Islet of Langerhans (tissue), 1 donor: ENCODE measurements around the gene NTRK1.
"Not testable (repeated sequence)": the region's sequence is repeated elsewhere in the genome, so short reads cannot be mapped to it uniquely, and the experiment has no call there.

Experiments
- FAIRE-seq: peaks from one replicate; lab custom pipeline; 2011; peaks lifted over from hg19 to GRCh38; lab: Jason Lieb, UNC

NTRK1 gene

DNA sequence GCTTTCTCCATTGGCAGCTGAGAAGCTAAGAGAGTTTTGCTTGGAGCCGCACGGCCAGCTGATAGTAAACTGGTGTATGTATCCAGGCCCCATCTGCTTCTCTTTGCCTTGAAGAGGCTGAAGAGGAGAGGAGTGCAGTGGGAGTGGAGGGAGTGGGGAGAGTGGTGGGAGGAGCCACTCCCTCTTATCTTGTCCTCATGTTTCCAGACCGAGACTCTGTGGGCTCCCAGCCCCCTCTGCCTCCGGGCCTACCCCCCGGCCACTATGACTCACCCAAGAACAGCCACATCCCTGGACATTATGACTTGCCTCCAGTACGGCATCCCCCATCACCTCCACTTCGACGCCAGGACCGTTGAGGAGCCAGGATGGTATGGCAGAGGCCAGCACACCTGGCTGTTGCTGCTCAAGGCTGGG, 53.8 kb downstream of the NTRK1 start:
- FAIRE-seq, result no peak

DNA sequence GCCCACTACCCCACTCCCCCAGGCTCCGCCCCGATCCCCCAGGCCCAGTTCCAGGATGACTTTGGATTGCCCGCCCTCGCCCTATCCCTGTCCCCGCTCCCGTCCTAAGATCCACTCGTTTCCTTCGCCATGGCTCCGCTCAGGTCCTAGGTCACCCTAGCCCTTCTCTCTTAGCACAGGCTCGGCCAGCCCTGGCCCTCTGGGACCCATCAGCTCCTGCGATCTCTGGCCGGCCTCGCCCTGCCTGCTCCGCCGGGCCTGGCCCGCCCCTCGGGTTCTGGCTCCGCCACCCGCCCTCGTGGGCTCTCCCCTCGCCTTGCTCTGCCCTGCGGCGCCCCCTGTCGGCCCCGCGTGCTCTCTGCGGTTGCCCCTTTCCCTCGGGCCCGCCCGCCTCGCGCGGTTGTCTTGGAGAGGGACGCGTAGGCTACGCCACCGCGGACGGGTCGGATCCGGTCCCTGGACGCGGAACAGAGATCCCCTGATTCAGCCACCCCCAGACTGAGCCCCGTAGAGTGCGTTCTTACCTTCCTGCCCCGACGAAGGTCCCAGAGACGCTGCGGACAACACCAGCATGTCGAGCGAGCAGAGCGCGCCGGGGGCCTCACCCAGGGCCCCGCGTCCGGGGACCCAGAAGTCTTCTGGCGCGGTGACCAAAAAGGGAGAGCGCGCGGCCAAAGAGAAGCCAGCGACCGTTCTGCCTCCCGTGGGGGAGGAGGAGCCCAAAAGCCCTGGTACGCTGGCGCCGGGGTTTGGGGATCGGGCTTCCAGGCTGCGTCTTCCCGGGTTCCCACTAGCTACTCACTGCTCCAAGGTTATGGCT, 59.8 kb downstream of the NTRK1 start, which contains the start of gene LRRC71:
TSS of gene LRRC71 (plus strand) at position 400 of the 820 bp plus-strand sequence. CDS start at position 572, 172 bp downstream.
- no peak for FAIRE-seq

DNA sequence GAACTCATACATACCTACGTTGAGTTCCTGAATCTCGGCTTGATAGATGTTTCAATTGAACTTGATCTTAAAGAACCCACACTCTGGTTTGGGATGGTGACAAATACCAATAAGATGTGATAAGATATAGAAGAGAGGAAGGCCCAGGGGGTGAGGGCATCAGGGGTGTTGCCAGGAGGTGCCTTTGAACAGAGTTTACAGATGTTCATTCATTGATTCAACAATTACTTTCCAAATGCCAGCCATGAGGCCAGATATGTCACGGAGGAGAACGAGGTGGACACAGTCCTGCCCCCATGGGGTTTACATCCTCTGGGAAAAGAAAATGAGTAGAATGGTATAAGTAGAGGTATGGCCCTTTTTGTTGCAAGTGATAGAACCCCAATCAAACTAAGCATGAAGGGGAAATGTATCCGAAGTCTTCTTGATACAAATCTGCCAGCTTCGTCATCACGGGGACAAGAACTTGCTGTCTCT, 60.4 kb downstream of the NTRK1 start:
- no peak for FAIRE-seq

DNA sequence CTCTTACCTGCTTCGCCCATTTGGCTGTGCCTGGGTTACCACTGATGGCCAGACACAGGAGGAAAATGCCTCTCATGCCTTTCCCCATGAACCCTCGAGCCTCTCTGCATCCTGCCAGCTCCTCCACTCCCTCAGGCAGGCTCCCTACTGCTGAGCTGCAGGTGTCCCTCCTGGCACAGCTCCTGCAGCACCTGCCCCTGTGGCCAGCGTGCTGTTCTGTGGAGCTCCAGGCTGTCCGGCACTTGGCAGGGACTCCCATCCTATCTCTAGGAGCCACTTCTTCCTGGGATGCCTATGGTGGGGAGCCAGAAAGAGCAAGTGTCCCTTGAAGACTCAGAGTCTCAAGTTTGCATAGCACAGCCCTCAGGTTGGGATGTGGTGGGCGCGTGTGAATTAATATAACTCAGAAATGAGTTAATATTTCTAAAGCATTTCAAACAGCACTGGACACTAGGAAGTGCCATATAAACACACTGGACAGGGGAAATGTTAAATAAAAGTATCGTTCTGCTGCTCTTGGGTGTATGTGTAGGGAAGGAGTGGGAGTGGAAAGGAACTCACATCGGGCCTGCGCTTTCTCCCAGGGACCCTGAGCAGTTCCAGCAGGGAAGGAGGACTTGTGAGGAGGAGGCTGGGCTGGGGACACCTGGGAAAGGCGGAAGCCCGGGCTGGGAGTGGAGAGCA, 62.5 kb downstream of the NTRK1 start:
- no peak for FAIRE-seq

DNA sequence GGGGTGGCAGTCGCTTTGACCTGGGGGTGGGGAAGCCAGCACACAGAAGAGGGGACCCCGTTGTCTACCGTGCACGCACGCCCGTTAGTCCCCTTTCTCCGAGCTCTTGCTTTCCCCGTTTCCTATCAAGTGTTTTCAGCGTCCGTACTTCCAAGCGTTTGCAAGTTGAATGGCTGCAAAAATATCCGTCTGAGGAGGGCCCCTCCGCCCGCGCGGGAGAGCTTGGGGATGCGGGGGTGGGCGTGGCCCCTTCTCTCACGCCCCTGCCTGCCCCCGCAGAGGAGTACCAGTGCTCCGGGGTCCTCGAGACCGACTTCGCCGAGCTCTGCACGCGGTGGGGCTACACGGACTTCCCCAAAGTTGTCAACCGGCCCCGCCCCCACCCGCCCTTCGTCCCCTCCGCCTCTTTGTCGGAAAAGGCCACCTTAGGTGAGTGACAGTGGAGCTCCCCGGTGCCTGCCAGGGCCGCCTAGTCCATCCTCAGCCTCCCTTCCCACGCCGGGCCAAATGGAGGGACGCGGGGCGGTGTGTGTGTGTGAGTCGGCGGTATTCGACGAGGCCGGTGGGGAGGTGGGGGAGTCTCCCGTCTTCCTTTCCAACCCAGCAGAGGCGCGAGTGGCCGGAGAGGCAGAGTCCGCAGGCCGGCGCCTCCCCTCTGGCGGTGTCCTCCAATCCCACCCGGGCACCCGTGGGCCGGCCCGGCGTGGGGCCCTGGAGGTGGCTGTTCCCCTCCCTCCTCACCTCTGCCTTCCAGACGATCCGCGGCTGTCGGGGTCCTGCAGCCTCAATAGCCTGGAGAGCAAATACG, 63.2 kb downstream of the NTRK1 start:
- FAIRE-seq, result no peak

DNA sequence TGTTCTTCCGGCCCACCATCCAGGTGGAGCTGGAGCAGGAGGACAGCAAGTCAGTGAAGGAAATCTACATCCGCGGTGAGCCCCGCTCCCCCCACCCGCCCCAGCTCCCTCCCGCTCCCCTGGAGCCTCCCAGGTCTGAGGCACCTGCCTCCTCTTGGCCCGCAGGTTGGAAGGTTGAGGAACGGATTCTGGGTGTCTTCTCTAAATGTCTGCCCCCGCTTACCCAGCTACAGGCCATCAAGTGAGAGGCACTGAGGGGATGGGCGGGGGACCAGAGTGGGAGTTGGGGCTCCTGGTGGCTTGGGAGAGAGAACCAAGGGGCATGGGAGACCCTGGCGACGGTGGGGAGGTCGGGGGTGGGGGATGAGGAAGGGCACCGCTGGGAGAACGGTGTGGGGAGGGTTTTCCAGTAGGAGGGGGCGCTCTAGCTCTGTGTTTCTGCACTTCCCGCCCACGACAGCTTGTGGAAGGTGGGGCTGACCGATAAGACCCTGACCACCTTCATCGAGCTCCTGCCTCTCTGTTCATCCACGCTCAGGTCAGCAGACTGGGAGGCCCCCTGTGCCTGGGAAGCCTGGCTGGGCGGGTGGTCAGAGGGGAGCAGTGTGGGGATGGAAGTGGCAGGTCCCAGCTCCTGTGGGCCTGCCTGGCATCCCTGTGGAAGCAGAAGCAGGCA, 64.0 kb downstream of the NTRK1 start:
- FAIRE-seq, result no peak

DNA sequence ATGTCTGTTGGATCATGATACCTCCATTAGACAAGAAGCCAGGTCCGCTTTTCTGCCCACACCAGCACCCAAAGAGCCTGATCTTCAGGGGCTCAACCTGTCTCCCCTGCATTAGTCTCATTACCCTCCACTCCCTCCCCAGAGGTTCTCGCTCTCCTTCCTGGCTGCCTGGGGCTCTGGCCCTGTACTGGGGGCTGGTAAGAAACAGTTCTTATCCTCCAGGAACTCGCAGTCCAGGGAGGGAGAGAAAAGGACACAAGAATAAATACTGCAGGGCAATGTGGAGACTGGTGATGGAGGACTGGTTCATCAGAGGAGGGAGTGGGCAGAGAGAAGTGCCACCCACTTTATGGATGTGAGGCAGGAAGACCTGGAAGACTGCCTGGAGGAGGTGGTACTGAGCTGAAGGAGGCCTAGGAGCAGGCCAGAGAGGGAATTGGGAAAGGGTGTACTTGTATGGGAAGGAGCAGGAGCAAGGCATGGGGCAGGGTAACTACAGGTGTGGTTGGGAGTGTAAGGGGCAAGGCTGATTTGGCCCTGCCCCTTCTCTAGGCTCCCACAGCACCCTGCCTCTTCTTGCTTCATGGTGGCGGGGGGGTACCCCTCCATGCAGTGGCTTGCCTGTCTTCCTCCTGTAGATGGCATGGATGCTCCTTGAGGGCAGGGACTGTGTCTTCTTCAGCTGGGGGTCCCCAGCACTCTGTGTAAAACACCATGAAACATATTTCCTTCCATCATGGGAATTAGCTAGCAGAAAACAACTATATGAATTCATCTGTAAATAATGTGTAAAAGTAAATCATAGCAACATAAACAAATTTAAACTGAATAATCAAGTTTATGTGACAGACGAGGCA, 64.7 kb downstream of the NTRK1 start:
- FAIRE-seq, result no peak

DNA sequence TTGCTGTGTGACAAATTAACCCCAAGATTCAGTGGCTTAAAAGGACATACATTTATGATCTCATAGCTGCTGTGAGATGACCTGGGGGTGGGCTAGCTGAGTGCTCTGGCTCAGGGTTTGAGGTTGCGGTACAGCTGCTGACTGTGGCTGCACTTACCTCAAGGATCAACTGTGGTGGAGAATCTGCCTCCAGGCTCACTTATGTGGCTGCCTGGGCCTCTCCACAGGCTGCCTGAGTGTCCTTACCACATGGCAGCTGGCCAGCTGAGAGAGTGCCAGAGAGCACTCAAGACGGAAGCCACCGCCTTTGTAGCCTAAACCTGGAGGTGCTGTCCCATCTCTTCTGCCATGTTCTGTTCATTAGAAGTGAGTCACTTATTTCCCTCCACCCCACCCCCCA, 65.5 kb downstream of the NTRK1 start:
- no peak for FAIRE-seq

DNA sequence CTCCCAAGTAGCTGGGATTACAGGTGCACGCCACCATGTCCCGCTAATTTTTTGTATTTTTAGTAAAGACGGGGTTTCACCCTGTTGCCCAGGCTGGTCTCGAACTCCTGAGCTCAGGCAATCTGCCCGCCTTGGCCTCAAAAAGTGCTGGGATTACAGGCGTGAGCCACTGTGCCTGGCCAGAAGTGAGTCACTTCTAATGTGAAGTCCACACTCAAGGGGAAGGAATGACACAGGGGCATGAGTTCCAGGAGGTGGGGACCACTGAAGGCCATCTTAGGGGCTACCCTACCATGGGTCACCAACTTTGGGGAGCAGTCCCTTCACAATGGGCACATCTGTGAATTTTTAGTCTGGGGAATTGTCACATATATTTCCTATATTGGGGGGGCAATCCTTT, 66.0 kb downstream of the NTRK1 start:
- not testable (repeated sequence) for FAIRE-seq

DNA sequence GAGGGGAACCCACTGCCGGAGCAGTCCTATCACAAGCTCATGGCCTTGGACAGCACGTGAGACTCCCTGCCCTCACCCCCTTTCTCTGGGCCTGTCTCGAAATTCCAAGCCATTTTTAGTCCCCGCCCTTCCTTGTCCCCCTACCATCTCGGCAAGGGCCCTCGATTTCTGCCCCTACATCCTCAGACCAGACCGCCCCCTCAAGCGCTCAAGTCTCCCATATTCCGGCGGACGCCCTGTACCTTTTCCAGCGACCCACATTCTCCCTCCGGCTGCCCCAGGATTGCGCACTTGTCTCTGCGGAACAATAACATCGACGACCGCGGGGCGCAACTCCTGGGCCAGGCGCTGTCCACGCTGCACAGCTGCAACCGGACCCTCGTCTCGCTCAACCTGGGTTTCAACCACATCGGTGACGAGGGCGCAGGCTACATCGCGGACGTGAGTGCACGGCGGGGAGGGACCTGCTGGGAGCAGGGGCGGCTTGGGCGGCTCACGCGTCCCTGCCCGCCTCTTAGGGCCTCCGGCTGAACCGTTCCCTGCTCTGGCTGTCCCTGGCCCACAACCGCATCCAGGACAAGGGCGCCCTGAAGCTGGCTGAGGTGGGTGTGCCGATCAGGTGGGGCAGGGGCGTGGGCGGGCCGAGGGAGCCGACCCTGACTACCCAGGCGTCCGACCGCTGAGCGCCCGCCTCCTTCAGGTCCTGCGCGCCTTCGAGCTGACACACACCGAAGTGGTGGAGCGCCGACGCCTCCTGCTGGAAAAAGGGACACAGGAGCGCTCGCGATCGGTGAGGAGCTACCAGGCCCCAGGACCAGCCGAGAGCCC, 66.8 kb downstream of the NTRK1 start:
- no peak for FAIRE-seq

DNA sequence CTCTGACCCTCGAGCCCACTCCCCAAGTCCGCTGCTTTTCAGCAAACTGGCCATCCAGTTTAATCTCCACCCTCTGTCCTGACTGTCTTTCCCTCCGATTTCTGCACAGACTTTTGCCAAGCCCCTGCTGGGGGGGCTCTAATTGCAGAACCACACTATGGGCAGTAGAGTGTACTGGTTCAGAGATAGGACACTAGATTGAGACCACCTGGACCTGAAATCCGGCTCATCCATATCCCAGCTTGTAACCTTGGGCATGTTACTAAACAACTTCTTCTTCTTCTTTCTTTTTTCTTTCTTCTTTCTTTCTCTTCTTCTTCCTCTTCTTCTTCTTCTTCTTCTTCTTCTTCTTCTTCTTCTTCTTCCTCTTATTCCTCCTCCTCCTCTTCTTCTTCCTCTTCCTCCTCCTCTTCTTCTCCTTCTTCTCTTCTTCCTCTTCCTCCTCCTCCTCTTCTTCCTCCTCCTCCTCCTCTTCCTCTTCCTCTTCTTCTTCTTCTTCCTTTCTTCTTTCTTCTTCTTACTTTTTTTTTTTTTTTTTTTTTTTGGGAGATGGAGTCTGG, 67.5 kb downstream of the NTRK1 start:
- no peak for FAIRE-seq

DNA sequence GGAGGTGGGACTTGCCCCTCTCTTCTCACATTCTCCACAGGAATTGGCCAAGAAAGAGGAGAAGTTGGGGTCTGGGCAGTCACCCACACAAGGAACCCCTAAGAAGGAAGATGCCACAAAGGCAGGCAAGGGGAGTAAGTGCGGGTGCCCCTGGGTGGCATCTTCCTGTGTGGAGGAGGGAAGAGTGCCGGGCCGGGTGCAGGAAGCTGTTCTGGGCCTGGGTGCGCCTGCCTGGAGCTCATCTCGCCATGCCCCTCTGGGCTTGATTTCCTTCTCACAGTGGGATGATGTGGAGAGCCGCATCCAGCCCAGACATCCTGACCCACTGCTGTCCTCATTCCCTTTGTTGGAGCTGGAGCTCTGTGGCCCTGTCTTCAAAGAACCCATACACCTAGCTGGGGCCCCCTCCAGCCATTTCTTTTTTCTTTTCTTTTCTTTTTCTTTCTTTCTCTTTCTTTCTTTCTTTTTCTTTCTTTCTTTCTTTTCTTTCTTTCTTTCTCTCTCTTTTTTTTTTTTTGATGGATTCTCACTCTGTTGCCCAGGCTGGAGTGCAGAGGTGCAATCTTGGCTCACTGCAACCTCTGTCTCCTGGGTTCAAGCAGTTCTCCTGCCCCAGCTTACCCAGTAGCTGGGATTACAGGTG, 69.1 kb downstream of the NTRK1 start:
- no peak for FAIRE-seq

DNA sequence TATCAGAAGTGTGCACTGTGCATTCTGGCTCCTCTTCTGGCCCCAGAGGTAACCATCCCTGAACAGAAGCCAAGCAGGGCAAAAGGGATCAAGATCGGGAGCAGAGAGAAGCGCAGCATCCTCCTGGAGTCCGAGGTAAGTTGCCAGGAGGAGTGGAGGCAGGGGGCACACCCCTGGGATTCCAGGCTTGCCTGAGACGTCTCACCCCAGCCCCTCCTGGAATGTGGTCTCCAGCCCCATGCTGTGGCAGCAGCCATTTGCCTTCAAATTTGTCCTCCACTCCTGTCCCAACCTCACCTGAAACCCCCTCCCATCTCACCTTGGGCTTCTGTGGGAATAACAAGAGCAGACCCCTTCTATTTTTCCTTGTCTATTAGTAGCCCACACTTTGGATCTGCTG, 69.8 kb downstream of the NTRK1 start:
- no peak for FAIRE-seq
